ENCODE data around the gene CRAMP1.

- TF ChIP-seq CTCF (IDR thresholded peaks at IDR 0.05) (no peak), POLR2A (IDR thresholded peaks at IDR 0.05) (no peak)
These were observed 101.2 kb downstream of the CRAMP1 start for GRCh38 chr16:1713331-1713730.
